ENCODE results near the gene RAX. TPM values are rescaled to one million over a fixed set of nuclear protein-coding genes. Genes with fewer than 3 reads are reported as not detected.

The RAX gene
- total RNA-seq, 1 experiment from 2014 or later, result 0.37 TPM

- H3K14ac ChIP-seq (ENCODE audit: insufficient read depth, low read length), result no peak overlapping the region
- no peak overlapping the region for H3K23ac ChIP-seq (ENCODE audit: insufficient read length, low read depth, low read length)
- Mint-ChIP-seq H3K4me3 (no peak overlapping the region), H3K4me1 (peaks cover 2% of the 10 kb centered on the region in 2 experiments; a peak in 1 of 4 replicates), H3K27me3 (ENCODE audit: low read depth) (peaks cover 52% of the 10 kb centered on the region), H3K36me3 (ENCODE audit: insufficient read depth in 1 of 3, low read depth in 3 of 3) (no peaks in the 10 kb centered on the region), H3K9me3 (peaks cover 0 to 2% of the 10 kb centered on the region in 2 experiments; a peak in 2 of 5 replicates), H3K27ac (no peak overlapping the region)
- no peak overlapping the region for H4K8ac ChIP-seq (replicated peaks; ENCODE audit: insufficient read length, low read depth, low read length)
- no peaks in the 10 kb centered on the region for H4K20me1 ChIP-seq (ENCODE audit: control insufficient read depth, insufficient read depth, insufficient read length)
- no peak overlapping the region for H3K27ac ChIP-seq (ENCODE audit: insufficient read length, low read depth, low read length)
- no peak overlapping the region for H2BK12ac ChIP-seq (ENCODE audit: insufficient read length, low read depth, low read length)
- DNase-seq, result no peak
- H3K23me2 ChIP-seq (ENCODE audit: insufficient read length, low read depth, low read length, poor library complexity, severe bottlenecking), result no peaks in the 10 kb centered on the region
- H2BK120ac ChIP-seq (ENCODE audit: low read depth, low read length, poor library complexity, severe bottlenecking), result no peak overlapping the region
- no peak overlapping the region for H2AK5ac ChIP-seq (ENCODE audit: insufficient read length, low read length)
- no peak overlapping the region for H4K91ac ChIP-seq (ENCODE audit: insufficient read length, low read depth, low read length)
- H2BK5ac ChIP-seq (ENCODE audit: insufficient read length, low read length), result no peak overlapping the region
- no peaks in the 10 kb centered on the region for H3K4me1 ChIP-seq (ENCODE audit: insufficient read depth, low read length)
- no peak overlapping the region for H3K4me2 ChIP-seq (ENCODE audit: insufficient read depth, insufficient read length, low read length)
- no peak overlapping the region for H4K5ac ChIP-seq (ENCODE audit: insufficient read length, low read depth, low read length)
- H3K9me3 ChIP-seq (ENCODE audit: control insufficient read depth, low read depth, low read length), result no peaks in the 10 kb centered on the region
- H3T11ph ChIP-seq (ENCODE audit: low read length), result no peak overlapping the region
- no peak overlapping the region for H2BK20ac ChIP-seq (ENCODE audit: low read depth, low read length, poor library complexity, severe bottlenecking)
- no peak for TF ChIP-seq CTCF (conservative IDR thresholded peaks at IDR 0.05)
- H3K79me1 ChIP-seq (ENCODE audit: insufficient read depth, low read depth, low read length, poor library complexity, severe bottlenecking), result no peaks in the 10 kb centered on the region
- no CpG with 5 or more reads among the region's 2 CpGs for WGBS (ENCODE audit: extremely low coverage, insufficient read length, low lambda C conversion rate)
- no peak overlapping the region for H3K56ac ChIP-seq (ENCODE audit: insufficient read length, low read depth, low read length)
- no peak overlapping the region for H3K4ac ChIP-seq (ENCODE audit: low read depth, low read length)
- H3K9ac ChIP-seq (ENCODE audit: extremely low read depth, insufficient read length, low read length), result no peak overlapping the region
- no peak overlapping the region for H2AFZ ChIP-seq (ENCODE audit: low read length)
- no peaks in the 10 kb centered on the region for H3K79me2 ChIP-seq (ENCODE audit: insufficient read depth, low read length)
- H2BK15ac ChIP-seq (ENCODE audit: low read depth, low read length), result no peak overlapping the region
- H3K18ac ChIP-seq (ENCODE audit: insufficient read length, low read depth, low read length), result no peak overlapping the region
- H3K27me3 ChIP-seq (ENCODE audit: insufficient read depth, low read length), result no peaks in the 10 kb centered on the region
Measured at GRCh38 chr18:59231877-59232276, 41.4 kb downstream of the RAX start.
